Measurements from ENCODE around the gene PRM1. TPM values are rescaled to one million over a fixed set of nuclear protein-coding genes. Genes with fewer than 3 reads are reported as not detected.
"Not testable (repeated sequence)": the region's sequence is repeated elsewhere in the genome, so short reads cannot be mapped to it uniquely, and the experiment has no call there.

Gene PRM1
- total RNA-seq, 1 donor, result not detected

DNA sequence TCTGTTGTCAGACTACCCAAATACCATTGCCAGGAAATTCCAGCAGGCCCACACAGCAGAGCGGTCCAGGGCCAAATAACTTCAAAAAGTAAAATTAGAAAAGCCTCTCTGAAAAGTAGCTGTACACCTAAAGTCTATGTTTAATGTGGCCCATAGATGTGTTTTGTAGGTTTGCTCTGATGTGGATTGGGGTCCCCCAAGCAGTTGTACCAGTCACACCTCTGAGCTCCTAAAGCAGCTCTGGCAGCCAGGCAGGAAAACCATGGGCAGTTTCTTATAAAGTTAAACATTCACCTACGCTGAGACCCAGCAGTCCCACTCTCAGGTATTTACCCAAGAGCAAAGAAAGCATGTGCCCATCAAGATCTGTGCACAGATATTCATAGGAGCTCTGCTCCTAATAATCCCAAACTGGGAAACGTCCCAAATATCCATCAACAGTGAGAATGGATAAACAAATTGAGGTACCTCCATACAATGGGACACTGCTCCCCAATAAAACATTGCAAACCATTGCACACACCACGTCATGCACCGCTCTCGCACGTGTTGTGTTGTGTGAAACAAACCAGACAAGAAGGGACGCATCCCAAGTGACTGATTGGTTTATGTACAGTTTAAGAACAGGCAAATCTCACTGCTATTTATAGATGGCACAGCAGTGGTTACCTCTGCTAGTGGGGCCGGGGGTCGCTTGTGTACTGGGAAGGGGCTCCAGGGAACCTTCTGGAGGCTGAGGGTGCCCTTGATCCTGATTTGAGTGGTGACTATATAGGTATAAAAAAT, 15.8 kb upstream of the PRM1 start:
- peak; percentile 91 for DNase-seq (ENCODE audit: low read depth)
- TF ChIP-seq, protein P1, sequence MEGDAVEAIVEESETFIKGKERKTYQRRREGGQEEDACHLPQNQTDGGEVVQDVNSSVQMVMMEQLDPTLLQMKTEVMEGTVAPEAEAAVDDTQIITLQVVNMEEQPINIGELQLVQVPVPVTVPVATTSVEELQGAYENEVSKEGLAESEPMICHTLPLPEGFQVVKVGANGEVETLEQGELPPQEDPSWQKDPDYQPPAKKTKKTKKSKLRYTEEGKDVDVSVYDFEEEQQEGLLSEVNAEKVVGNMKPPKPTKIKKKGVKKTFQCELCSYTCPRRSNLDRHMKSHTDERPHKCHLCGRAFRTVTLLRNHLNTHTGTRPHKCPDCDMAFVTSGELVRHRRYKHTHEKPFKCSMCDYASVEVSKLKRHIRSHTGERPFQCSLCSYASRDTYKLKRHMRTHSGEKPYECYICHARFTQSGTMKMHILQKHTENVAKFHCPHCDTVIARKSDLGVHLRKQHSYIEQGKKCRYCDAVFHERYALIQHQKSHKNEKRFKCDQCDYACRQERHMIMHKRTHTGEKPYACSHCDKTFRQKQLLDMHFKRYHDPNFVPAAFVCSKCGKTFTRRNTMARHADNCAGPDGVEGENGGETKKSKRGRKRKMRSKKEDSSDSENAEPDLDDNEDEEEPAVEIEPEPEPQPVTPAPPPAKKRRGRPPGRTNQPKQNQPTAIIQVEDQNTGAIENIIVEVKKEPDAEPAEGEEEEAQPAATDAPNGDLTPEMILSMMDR (IDR thresholded peaks at IDR 0.05; ENCODE audit: insufficient read depth, low read depth, low read length), result no peak
- peak overlapping the region; percentile 12 for H3K4me3 ChIP-seq (ENCODE audit: low read depth, low read length)

DNA sequence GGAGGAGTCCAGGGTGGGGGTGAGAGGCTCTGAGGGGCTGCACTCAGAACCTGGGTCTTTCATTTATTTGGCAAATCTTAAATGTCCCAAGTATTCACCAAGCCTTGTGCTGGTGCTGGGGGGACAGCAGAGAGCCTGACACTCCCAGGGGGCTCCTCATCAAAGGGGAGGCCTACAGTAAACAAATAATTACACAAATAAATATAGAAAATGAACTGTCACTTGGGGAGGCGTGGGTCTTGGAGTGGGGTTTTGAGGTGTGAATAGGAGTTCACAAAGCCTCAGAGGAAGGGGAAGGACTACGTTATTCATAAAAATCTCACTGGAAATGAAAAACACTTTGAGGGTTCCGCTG, 15.2 kb upstream of the PRM1 start:
- no peak for DNase-seq (ENCODE audit: low read depth)
- TF ChIP-seq, protein P1 (IDR thresholded peaks at IDR 0.05; ENCODE audit: insufficient read depth, low read depth, low read length), result no peak
- no peak overlapping the region for H3K4me3 ChIP-seq (ENCODE audit: low read depth, low read length)

DNA sequence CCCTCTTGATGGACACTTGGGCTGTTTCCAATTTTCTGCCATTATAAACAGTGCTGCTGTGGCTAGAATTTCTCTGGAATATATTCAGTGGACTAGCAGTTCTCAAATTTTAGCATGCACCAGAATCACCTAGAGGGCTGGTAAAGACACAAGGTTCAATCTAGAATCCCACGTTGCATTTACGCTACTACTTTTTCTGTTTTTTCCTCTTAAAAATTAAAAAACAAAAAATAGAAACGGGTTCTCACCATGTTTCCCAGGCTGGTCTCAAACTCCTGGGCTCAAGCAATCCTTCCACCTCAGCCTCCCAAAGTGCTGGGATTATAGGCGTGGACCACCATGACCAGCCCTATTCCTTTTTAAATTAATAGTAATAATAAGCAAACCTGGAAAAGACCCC, 14.5 kb upstream of the PRM1 start:
- H3K4me3 ChIP-seq (ENCODE audit: low read depth, low read length), result no peak overlapping the region
- TF ChIP-seq, protein P1 (IDR thresholded peaks at IDR 0.05; ENCODE audit: insufficient read depth, low read depth, low read length), result no peak
- no peak for DNase-seq (ENCODE audit: low read depth)

DNA sequence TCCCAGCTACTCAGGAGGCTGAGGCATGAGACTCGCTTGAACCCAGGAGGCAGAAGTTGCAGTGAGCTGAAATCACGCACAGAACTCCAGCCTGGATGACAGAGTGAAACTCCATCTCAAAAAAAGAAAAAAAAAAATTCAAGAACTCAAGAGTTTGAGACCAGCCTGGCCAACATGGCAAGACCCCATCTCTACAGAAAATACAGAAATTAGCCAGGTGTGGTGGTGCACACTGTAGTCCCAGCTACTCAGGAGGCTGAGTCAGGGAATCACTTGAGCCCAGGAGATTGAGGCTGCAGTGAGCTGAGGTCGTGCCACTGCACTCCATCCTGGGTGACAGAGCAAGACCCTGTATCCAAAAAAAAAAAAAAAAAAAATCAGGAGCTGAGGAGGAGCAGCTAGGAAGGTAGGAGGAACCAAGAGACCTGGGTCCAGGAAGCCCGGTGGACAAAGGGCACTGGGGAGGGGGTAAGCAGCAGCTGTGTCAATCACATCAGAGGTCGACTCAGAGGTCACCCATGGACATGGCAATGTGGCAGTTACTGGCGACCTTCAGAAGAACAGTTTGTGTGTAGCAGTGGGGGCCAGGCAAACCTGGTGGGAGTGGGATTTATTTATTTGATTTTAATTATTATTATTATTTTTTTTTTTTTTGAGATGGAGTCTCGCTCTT, 11.1 kb upstream of the PRM1 start:
- TF ChIP-seq, protein P1 (IDR thresholded peaks at IDR 0.05; ENCODE audit: insufficient read depth, low read depth, low read length), result no peak
- H3K4me3 ChIP-seq (ENCODE audit: low read depth, low read length), result no peak overlapping the region
- no peak for DNase-seq (ENCODE audit: low read depth)

DNA sequence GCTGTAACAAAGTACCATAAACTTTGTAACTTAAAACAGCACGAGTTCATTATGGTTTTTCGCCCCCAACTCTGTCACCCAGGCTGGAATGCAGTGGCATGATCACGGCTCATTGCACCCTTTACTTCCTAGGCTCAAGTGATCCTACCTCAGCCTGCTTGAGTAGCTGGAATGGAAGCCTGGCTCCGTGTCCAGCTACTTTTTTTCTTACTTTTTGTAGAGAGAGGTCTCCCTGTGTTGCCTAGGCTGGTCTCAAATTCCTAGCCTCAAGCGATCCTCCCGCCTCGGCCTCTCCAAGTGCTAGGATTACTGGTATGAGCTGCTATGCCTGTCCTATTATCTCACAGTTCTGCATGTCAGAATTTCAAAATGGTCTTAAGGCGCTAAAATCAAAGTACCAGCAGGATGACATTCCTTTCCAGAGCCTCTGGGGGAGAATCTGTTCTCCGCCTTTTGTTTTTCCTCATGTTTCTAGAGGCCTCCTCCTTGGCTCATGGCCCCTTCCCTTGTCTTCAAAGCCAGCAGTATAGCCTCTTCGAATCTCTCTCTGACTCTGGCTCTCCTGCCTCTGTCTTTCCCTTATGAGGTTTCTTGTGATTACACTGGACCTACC, 10.1 kb upstream of the PRM1 start:
- DNase-seq (ENCODE audit: low read depth), result no peak
- no peak overlapping the region for H3K4me3 ChIP-seq (ENCODE audit: low read depth, low read length)
- TF ChIP-seq, protein P1 (IDR thresholded peaks at IDR 0.05; ENCODE audit: insufficient read depth, low read depth, low read length), result no peak

DNA sequence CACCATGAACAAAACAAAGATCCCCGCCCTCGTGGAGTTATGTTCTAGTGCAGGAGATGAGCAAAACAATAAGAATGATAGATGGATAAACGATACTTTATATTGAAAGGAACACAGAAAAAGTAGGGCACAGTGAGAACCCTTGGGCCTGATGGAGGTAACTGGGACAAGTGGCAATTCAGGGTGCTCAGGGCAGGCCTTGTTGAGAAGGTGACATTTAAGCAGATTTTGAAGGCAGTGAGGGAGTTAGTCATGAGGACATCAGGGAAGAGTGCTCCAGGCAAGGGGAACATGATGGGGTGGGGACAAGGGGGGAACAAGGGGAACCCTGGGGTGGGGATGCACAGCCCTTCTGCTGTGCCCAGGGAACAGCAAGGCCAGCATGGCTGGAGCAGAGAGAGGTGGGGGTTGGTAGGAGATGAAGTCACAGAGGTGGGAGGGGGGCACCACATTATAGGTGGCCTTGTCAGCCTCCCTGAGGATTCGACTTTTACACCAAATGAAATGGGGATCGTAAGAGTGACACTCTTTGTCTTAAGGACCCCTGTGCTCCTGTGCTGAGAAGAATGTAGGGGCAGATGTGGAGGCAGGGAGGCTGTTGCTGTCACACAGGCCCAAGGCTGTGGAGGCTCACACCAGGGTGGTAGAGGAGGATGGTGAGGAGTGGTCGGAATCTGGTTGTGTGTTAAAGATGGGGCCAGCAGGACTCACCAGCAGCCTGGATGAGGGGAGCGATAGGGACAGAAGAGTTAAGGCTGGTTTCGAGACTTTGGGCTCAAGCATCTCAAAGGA, 9.2 kb upstream of the PRM1 start:
- no peak for DNase-seq (ENCODE audit: low read depth)
- H3K4me3 ChIP-seq (ENCODE audit: low read depth, low read length), result no peak overlapping the region
- TF ChIP-seq, protein P1 (IDR thresholded peaks at IDR 0.05; ENCODE audit: insufficient read depth, low read depth, low read length), result no peak

DNA sequence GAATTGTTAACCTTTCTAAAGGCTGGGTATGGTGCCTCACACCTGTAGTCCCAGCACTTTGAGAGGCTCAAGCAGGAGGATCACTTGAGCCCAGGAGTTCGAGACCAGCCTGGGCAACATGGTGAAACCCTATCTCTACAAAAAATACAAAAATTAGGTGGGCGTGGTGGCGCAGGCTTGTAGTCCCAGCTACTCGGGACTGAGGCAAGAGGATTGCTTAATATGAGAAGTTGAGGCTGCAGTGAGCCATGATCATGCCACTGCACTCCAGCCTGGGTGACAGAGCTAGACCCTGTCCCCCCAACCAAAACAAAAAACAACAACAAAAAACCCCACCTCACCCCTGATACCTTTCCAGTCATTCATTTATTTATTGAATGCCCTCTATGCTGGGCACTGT, 8.6 kb upstream of the PRM1 start:
- not testable (repeated sequence) for DNase-seq (ENCODE audit: low read depth); H3K4me3 ChIP-seq (ENCODE audit: low read depth, low read length)

Data from fibroblast of villous mesenchyme (primary cell).